ENCODE data around the gene UBAC2. TPM values are rescaled to one million over a fixed set of nuclear protein-coding genes. Genes with fewer than 3 reads are reported as not detected.

The UBAC2 gene
- total RNA-seq, 1 donor from 2014 or later: 61.2 TPM

DNA sequence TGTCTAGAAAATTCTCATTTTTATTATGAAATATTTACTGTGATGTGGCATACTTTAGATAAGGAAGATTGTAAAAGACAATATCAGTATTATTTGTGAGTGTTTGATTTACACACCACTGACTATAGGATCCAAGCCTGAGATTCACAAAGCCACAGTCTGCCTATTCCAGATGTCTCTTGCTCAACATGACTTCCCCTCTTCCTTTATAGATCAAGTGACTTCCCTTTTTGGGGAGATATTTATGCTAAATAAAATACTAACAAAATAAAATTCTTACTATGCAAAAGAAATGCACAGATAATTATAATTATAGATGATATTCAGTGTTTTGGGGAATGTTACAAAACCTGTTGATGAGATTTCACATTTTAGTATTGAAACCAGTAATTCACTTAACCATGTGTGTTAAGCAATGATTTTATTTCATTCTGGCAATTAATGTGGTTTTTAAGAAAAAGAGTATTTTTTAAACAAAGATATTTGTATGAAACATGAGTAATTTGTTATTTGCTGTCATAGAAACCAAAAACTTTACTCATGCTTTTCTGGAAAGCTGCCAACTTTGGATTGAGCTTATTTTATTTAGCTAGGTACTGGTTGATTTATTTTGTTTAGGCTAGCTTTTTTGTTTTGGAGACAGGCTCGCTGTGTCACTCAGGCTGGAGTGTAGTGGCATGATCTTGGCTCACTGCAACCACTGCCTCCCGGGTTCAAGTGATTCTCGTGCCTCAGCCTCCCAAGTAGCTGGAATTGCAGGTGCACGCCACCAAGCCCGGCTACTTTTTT is 120.2 kb downstream of the UBAC2 start:
- intact Hi-C loops (cut with DNase I): no loop called here
- DNase-seq (ENCODE audit: low spot score): no peak

DNA sequence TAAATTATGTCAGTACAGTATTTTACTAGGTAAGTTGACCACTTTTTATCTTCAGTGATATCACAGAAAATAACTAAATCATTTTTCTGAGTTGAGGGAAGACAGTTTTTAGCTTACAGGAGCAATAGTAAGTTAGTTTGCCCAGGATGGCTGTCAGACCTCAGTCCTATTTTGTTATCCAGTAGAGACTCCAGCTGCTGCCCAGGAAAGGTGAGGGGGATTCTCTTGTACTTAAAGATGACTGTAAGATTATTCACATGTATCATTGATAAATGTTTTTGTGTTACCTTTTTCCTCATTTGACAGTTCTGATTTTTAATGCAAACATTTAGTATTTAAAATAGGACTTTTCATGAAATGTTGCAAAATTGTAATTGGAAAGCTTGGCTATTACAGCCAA is 121.1 kb downstream of the UBAC2 start:
- no peak for DNase-seq (ENCODE audit: low spot score)
- intact Hi-C loops (cut with DNase I): no loop called here

DNA sequence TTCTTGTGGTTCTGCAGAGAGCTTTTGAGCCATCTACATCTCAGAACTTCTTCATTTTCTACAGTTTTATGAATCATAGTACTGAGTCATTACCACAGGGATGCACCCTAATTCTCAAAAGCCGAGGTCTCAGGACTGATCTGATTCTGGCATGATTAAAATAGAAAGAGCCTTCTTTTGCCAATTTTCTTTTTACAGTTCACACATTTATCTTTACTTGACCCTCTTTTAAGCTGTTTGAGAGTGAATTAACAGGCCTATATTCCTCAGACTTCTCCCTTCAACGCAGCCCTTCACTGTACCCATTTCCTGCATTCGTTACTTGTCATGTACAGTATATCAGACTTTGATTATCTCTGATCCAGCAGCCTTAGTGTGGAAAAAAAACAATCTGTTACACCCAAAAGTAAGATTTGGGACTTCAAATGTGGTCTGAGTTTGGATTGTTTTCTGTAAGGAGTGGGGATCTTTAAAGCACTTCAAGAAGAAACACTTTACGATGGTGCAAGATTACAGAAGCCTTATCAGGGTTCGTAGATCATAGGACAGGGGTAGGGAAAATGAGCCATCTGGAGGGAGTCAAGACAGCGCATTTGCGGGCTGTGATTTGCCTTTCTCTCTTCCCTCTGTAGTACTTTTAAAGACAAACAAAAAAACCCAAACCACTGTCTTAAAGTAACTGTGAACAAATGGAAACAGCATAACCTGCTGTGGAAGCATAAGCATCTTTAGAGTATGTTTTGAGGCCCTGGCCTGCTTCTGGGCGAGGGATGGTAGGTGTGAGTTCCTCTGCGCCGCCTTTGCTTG is 121.8 kb downstream of the UBAC2 start:
- DNase-seq (ENCODE audit: low spot score): no peak
- intact Hi-C loops (cut with DNase I): no loop called here

DNA sequence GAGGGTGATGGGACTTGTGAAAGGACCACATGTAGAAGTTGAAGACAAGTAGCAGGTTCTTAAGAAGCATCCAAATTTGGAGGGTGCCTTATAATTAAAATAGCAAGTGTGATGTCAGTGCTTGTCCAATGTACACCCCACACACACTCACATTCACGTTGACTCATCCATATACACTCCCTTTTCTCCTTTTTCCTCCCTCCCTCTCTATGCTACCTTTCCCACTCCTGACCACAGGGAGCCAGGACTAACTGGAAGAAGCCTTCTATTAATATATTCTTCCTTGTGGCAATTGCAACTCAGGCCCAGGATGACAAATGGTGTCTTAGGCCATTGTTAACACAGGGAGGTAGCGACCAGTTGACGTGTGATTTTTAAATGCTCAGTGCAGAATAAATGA is 122.8 kb downstream of the UBAC2 start:
- DNase-seq (ENCODE audit: low spot score): no peak
- intact Hi-C loops (cut with DNase I): no loop called here

DNA sequence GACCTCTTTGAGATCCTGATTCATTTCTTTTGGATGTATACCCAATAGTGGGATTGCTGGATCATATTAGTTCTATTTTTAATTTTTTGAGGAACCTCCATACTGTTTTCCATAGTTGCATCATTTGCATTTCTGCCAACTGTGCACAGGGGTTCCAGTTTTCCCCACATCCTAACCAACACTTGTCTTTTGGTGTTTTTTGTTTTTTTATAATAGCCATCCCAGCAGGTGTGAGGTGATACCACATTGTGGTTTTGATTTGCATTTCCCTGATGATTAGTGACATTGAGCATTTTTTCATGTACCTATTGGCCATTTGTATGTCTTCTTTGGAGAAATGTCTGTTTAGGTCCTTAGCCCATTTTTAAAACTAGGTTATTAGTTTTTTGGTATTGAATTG is 125.4 kb downstream of the UBAC2 start:
- intact Hi-C loops (cut with DNase I): no loop called here
- DNase-seq (ENCODE audit: low spot score): no peak

DNA sequence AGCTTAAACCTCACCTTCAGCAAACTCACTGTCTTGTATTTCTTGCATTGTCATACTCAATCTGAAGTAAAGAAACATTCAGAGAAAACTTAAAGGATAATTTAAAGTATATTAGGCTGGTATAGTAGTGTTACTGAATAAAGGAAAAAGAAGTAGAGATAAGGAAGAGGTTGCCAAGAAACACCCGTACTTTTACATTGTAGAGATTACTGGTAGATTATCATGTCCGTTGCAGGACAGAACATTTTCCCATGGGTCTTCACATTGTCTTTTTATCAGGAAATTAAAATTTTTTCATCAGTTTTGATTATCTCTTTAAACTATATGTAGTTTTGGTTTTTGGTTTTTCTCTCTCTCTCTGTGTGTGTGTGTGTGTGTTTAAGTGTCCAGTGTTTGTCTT is 126.5 kb downstream of the UBAC2 start:
- intact Hi-C loops (cut with DNase I): no loop called here
- no peak for DNase-seq (ENCODE audit: low spot score)

DNA sequence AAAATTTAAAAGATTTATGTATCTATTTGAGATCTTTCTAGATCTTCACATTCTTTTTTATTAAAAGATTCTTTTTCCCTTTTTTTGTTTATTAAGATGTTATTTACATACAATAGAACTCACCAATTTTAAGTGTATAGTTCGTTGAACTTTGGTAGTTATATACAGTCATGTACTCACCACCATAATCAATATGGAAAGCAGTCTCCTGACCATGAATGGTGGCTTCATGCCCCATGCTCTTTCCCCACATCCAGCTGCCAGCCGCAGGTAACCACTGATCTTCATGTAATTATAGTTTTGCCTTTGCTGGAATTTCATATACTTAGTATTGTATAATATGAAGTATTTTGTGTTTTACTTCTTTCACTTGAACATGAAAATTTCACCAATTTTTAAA is 127.1 kb downstream of the UBAC2 start:
- intact Hi-C loops (cut with DNase I): no loop called here
- no peak for DNase-seq (ENCODE audit: low spot score)

DNA sequence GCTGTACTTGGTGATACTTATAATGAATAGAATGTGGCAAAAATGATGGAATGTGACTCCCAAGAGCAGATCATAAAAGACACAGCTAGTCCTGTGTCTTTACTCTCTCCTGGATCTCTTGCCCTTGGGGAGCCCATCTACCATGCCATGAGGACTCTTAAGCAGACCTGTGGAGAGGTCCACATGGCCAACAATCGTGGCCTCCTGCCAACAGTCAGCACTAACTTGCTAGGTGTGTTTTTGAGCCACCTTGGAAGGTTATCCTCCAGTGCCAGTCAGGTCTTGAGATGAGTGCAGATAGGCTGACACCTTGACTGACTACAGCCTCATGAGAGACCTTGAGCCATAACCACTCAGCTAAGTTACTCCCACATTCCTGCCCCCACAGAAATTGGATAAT is 128.8 kb downstream of the UBAC2 start:
- DNase-seq (ENCODE audit: low spot score): no peak
- intact Hi-C loops (cut with DNase I): no loop called here

DNA sequence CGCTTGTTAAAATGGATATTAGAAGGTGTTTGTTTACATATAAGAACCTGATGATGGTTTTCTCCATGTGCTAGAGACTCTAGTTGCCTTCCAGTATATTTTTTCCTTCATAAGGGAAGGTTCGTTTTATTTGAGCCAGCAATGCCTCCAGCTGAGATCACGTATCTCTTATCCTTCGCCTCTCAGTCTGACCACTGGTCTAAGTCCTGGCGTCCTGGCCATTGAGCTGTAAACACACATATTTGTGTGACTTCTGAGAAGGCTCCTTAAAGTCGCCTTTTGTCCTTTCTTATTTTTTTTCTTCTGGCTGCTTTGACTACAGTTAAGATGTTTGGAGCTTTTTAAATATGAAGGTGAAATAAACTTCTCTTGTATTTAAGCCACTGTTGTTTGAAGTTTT is 130.3 kb downstream of the UBAC2 start:
- no peak for DNase-seq (ENCODE audit: low spot score)
- intact Hi-C loops (cut with DNase I): no loop called here

DNA sequence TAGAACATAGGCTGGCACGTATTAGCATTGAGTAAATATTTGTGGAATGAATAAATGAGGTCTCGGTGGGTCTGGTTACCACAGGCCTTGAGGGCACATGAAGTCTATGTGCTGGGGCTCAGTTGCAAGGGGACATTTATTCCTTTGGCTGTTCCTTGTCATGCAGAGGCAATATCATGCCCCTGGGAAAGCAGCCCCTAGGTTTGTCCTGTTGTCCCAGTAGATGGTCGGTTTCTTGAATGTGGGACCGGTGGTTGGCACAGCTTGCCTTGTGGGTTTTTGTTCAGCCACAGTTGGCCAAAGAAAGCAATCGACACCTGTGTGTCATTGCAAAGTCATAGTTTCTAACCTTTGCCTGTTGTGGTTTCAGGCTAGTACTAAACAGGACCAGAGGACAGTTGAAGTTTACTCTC is 131.2 kb downstream of the UBAC2 start:
- intact Hi-C loops (cut with DNase I): no loop called here
- DNase-seq (ENCODE audit: low spot score): no peak

DNA sequence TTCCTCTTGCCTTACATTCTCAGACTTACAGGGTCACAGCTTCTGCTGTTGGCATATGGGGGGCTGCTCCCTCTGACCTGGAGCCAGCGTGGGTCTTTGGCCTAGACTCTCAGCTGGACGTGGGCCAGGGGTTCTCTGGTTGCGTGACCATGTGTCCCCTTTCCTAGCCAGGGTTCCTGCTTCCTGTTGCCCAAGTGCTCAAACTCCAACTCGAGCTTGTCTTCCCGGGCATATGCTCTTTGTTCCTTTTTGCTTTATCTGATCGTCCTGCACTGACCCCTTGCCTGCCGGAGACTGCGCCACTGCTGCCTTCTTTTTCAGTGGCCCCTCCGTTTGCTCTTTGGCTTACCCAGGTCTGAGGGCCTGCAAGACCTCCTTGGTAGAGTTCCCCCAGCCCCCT is 131.8 kb downstream of the UBAC2 start:
- intact Hi-C loops (cut with DNase I): no loop called here
- no peak for DNase-seq (ENCODE audit: low spot score)

DNA sequence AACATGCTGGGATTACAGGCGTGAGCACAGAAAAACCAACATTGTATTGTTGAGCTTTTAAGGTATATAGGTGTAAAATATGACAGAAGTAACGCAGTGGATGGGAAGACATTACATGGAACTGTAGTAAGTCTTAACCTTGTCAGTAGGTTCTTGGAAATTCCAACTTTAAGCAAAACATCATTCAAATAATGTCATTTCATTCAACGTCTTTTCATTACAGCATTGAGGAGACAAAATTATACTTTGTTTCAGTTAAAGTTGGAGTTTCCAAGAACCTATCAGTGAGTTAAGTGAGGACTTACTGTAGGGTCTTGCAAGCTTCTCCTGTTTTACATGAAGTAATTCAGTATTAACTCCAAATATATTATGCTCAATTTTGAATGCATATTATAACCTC is 133.6 kb downstream of the UBAC2 start:
- intact Hi-C loops (cut with DNase I): no loop called here
- DNase-seq (ENCODE audit: low spot score): no peak

DNA sequence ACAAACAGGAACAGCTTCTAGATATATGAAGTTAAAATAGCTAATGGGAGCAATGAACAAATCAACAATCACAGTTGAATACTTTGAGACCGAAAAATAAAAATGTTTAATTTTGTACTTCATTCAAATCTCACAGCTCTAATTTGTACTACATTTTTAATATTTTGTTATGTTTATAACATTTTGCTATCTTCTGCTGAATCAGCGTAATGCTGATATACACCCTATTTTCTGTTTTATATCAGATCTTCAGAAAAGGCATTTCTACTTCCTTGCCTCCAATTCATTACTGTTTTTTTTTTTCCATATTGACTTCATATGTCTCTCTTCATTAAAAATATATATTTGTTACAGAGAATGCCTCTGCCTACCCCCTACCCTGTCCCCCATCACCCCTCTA is 134.4 kb downstream of the UBAC2 start:
- intact Hi-C loops (cut with DNase I): no loop called here
- no peak for DNase-seq (ENCODE audit: low spot score)

DNA sequence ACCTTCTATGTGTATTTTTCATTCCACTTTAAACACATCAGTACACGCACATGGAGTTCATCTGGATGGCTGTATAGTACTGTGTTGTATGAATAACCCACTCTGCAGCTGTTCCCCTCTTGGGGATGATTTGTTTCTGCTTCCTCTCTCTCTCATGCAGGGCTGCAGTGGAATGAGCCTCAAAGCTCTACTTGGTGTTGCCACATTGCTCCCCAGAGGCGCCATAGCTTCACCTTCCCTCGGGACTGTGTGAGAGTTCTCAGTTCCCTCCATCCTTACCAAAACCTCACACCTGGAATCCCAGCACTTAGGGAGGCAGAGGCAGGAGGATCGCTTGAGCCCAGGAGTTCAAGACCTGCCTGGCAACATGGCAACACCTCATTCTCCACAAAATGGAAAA is 134.9 kb downstream of the UBAC2 start:
- intact Hi-C loops (cut with DNase I): no loop called here
- DNase-seq (ENCODE audit: low spot score): no peak

DNA sequence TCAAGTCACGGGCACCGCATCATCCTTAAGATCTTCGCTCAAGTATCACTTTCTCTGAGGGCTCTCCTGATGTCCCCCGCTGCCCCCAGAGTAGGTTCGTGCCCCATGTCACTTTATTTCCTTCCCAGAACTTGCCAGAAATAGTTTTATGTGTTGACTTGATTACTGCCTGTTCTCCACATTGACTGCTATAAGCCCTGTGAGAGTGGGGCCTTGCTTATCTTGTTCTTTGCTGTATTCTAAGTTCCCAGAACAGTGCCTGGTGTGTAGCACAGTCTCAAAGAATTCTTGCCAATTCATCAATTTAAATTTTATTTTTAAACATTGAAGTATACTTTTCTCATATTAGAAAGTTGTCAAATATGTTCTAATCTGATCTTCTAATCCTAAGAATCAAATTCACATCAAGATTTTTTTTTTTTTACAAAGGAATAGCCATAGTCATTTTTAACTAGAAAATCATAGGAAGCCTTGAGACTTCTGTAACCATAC is 138.6 kb downstream of the UBAC2 start:
- no peak for DNase-seq (ENCODE audit: low spot score)
- intact Hi-C loops (cut with DNase I): no loop called here

DNA sequence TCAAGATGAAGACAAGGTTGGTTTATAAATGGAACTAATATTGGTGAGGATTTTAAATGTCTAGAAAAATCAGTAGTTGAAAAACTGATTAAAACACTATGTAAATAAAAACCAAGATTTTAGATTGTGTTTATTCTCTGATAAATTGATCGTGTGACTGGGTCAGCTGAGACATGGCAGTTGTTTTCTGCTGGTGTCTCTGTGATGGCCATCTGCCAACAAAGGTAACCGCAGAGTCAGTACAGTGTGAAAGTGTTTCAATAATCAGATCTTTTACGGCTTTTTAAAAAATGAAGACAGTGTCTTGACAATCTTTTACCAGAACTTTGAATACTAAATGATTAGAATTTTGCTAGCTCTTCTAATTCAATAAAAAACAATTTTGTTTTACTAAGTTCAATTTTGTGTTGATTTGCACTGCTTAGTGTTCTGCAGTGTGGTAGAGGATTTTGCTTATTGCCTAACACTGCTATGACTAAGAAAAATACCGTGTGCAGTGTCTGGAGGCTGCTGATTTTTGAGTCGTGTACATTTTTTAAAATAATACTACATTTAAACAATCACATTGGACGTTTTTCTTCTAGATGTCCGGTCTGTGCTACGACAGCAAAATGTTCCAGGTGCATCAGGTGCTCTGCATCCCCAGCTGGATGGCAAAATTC is 139.2 kb downstream of the UBAC2 start:
- no peak for DNase-seq (ENCODE audit: low spot score)
- intact Hi-C loops (cut with DNase I): no loop called here

DNA sequence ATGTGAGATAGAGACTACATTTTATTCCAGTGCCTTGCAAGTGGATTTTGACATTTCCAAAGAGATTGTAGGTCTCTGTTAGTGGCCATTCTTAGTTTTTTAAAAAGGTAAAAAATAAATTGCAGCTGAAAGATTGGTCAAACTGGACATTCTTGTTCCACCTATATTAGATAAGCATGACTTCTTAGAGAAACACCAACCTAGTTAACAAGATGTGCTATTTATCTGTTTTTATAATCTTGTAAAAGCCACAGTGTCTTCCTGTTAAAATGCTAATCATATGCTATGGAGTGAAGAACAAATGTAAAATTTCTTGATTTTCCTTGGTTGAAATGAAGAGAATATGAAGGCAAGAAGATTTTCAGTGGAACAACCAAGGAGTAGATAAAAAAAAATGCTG is 140.0 kb downstream of the UBAC2 start:
- DNase-seq (ENCODE audit: low spot score): no peak
- intact Hi-C loops (cut with DNase I): no loop called here

DNA sequence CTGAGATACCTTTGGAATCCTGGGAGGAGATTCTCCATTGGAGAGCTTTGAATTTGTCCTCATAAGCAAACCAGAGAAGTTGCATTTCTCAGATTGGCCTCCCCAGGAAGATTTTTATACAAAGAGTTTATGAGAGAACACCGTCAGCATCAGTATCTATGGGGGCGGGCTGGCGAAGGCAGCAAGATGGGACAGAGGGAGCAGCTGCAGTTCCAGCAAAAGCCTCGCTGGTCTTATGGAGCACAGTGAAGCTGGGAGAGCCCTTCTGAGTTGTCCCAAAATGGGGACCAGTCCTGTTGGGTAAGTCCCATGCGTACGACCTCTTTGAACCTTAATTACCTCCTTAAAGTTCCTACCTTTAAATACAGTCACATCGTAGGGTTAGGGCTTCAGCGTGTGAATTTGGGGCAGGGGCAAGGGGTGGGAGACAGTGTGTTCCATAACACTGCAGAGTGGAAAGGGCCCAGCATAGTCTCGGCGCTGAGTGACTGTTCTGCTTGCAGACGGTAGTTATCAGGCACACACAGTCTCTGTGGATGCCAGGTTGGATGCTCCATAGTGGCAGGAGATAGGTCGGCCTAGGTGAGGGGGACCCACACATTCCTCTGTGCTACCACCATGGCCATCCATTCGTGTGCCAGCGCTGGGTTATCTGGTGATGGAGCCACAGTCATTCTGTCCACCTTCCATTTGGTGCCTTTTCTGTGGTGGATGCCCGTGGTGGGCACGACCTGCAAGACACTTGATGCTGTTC is 141.5 kb downstream of the UBAC2 start:
- intact Hi-C loops (cut with DNase I): no loop called here

DNA sequence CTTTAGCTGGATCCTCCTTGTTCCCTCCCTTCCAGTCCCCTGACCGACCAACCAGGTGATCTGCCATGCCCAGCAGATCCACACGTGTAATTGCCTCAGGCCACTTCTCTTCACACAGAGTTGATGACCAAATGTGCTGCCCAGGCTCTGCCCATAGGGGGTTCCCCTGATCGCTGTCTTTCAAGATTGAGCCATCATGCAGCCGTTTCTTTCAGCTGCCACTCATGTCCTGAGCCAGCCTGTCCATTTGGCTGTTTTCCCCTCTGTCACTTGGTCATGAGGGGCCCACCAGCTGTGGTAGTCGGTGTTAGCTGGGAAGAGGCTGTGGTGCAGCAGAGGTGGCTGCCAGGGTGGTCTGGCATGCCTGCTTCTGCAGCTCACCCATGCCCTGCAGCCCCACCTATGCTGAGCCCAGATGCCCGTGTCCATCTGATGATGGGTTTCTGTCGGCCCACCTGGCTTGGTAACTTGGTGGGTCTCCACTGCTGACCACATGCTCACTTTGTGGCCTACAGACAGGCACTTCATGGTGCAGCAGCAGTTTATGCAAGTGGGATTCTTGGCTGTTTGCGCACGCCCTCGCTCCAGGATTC is 142.2 kb downstream of the UBAC2 start:
- DNase-seq (ENCODE audit: low spot score): no peak
- intact Hi-C loops (cut with DNase I): no loop called here

More for the DNA sequence above, 141.5 kb downstream of the UBAC2 start:
- no peak for DNase-seq (ENCODE audit: low spot score)

Data from cardiac septum (tissue), 1 donor.